ENCODE measurements around the gene HOXD10.

Gene HOXD10

DNA sequence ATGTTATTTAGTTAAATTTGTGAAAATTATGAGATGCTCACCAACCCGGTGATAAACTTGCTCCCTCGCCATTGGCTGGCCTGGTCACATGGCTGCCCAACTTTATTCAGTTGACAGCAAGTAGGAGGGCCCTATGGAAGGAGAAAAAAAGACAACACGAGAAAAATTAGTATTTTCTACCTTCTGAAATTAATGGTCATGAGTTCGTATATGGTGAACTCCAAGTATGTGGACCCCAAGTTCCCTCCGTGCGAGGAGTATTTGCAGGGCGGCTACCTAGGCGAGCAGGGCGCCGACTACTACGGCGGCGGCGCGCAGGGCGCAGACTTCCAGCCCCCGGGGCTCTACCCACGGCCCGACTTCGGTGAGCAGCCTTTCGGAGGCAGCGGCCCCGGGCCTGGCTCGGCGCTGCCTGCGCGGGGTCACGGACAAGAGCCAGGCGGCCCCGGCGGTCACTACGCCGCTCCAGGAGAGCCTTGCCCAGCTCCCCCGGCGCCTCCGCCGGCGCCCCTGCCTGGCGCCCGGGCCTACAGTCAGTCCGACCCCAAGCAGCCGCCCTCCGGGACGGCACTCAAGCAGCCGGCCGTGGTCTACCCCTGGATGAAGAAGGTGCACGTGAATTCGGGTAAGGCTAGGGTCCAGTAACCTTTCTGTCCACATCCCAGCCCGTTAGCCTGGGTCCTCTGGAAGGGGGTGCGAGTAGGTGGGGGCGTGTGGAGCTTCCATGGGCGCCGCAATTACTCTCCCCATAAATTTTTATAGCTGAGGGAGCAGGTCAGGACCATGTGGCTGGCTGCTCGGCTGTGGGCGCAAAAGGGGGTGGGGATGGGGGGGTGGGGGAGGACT lies 35.1 kb downstream of the HOXD10 start, which contains the start of gene HOXD4:
TSS of gene HOXD4 (plus strand) at position 109 of the 846 bp plus-strand sequence. CDS start at position 193, 84 bp downstream.
- DNase-seq (ENCODE audit: low read depth): no peak

GRCh38 chr2:176152350-176153181 lies 36.0 kb downstream of the HOXD10 start:
- DNase-seq (ENCODE audit: low read depth): no peak

- no peak for DNase-seq (ENCODE audit: low read depth)
Observed at GRCh38 chr2:176154576-176155252, 38.1 kb downstream of the HOXD10 start.

DNA sequence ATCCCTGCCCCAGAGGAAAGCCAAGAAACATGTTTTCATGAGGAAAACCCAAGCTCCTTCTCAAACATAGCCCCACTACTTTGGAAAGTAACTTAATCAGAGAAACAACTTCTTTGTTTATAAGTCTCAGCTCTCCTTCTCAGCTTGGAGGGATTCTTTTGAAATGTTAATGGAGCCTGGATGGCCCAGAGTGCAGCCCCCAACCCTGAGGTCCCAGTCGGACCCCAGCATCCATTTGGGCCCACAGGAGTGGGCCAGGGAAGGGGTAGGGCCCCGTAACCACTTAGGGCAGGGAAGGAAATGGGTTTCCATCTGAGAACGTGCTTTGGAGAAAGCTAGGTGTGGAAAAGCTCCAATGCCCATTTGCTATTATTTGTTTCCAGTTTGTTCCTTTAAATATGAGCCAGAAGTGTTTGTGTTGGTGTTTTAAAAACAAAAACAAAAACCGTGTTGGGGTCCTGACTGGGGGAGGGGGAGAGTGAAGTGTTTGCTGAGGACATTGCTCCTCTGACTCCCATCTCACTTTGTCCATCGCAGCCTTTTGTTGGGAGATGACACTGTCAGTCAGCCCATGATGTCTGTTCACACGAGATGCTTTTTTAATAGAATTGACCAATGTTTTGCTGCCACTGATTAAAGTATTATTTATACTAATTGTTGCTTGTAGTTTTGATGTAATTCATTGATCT lies 38.9 kb downstream of the HOXD10 start:
- DNase-seq (ENCODE audit: low read depth): no peak

DNA sequence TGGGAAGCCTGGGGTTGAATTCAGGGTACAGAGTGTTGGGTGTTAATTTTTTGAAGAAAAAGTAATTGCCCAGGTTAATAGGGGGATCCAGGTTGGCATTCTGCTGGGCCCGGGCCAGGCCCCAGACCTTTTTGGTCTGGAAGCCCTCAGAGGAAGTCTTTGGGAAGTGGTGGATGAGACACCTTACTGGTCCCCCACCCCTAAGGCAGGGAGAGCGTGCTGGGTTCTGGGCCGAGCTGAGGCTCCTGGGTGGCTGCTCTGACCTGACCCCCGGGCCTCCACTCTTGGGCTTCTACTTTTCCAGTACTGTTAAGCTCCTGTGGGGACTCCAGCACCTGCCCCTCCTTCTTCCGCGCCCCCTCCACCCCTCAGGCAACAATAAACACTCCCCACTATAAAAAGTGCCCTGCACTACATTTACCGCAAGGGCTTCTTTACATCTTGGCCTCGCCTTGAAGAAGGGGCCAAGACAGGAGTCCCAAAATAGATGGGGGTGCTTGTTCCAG lies 39.8 kb downstream of the HOXD10 start:
- DNase-seq (ENCODE audit: low read depth): no peak

DNA sequence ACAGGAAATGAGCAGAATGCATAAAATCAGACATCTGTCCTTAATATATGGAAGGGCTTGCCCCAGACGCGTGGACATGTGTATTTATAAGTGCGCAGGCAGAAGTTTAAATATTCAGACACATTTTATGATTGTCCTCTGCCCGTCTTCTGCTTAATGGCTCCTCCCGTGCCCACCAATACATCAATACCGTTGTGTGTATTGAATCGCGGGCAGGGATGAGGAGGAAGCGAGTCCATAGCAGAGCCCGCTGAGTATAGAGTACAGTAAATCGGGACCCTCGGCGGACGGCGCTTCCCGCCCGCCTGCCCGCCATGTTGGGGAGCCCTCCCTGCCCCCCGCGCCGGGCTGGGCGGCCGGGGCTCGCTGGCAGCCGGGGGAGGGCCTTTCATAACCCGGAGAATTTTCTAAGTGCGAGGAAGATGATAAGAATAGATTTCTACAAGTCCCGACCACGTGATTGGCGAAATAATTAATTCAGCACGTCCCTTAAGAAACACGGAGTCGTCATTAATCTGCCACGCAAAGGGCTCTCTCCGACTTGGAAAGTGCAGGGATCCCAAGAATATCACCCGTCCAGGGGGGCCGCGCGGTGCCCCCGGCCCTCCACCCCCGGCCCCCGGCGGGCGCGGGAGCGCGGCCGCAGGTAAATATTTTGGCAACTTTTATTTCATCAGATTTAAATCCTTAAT lies 40.4 kb downstream of the HOXD10 start, which contains the start of gene HOXD3:
TSS of gene HOXD3 (plus strand) at position 501 of the 692 bp plus-strand sequence. CDS start 11,808 bp downstream, outside the sequence.
- no peak for DNase-seq (ENCODE audit: low read depth)

DNA sequence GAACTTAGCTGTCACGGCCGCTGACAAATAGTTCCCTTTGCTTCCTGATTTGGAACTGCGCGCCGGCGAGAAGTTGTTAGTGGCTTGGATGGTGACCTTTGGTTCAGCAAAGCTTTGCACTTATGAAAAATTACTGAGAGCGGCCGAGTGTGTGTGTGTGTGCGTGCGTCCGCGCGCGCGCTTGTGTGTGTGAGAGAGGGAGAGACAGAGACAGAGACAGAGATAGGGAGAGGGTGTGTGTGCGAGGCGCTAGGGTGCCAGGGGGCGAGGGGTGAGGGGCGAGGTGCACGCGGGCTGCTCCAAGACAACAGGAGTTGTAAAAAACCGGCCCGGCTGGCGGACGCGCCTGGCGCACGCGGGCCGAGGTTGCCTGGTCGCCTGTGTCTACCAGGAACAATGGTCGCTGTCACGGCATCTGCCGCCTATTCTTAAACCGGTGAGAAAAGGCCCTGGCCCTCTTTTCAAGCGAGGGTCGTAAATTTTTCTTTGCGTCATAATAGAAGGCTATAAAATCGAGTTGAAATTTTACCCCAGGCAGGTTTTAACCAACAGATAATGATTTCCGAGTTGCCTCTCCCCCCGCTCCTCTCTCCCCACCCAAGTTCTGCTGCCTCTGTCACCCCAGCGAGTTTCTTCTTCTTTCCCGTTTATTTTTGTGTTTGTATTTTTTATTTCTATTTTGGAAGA lies 41.1 kb downstream of the HOXD10 start:
- DNase-seq (ENCODE audit: low read depth): no peak

DNA sequence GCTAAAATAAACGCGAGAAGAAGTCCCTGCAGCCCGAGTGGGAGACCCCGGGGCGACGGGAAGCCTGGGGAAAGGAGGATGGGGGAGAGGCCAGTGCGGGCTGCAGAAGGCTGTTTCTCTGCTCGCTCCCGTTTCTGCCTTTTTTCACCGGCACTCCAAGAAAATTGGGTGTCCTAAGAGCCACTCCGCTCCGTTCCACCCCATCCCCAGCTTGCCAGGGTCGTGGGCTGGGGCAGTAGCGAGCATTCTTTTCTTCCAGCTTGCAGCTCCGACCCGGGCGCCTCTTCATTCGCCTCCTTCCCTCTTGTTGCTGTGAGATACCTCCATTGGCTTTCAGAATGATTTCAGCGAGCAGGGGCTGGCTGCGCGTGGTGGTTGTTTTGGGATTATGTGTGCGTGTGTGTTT lies 41.6 kb downstream of the HOXD10 start:
- DNase-seq (ENCODE audit: low read depth): no peak

- no peak for DNase-seq (ENCODE audit: low read depth)
Observed at GRCh38 chr2:176158855-176159662, 42.5 kb downstream of the HOXD10 start.

GRCh38 chr2:176159663-176160250 lies 43.2 kb downstream of the HOXD10 start:
- no peak for DNase-seq (ENCODE audit: low read depth)

DNA sequence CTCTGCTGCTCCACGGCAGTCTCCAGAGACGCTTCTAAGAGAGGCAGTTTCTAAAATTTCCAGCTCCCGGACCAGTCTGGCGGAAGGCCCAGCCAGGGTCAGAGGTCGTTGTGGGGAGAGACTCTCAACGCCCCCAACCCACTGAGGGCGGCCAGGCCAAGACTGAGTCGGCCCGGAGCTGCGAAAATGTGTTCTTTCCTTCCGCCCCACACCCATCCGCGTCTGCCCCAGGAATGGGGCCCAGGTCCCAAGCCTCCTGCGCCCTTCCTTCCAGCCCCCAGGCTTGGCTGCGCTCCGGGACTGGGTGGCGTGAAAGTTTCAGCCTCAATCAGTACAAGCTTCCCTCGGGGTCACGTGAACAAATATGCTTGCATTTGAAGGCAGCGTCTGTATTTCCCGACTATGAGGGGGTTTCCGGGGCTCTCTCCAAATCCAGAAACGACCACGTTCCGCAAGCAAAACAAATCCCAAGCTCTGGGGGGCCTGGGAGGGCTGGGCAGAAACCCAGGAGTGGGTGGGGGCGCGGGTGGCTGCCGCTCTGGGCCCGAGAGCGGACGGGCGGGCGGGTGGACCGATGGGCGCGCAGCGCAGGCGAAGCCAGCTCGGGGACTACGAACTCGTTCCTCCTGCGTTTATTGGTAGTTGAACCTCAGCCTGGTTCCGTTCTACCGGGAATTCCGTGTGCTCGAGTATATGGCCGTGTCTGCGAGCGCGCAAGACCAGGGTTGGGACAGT lies 43.8 kb downstream of the HOXD10 start:
- DNase-seq (ENCODE audit: low read depth): no peak

GRCh38 chr2:176160986-176161824 lies 44.6 kb downstream of the HOXD10 start:
- DNase-seq (ENCODE audit: low read depth): no peak

DNA sequence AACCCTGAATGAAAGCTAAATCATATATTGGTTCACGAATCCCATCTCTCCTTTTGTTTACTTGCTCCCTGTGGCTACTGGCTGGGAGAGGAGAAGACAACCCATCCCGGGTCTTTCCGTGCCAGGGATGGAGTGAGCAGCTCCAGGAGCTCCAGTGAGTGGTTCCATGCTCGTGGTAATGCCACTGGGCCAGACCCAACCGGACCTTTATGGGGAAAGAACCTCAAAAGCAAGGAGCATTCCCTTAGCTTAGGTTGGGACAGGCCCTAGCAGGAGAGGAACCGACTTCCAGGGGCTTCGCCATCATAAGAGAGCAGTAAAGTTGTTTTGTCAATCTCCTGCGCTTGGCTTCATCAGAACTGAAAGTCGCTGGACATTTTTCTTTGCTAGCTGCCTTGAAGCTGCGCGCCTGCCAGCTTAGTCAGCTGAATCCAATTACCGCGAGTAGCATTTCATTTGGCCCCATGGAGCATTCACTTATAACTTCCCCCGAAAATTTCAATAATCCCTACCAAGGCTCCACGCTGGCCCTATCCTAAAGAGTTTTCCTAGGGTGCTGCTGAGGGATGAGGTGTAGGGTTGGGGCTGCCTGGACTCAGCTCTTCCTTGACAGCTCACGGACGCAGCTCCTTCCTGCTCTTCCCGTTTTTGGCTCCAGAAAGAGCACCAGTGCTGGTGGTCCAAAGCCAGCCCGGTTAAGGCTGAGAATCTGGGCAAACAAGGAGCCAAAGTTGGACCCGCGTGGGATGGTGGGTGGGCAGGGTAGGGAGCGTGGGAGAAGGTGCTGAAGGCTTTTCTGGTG lies 45.4 kb downstream of the HOXD10 start:
- DNase-seq (ENCODE audit: low read depth): no peak

GRCh38 chr2:176162911-176163671 lies 46.5 kb downstream of the HOXD10 start:
- no peak for DNase-seq (ENCODE audit: low read depth)

GRCh38 chr2:176163672-176164056 lies 47.1 kb downstream of the HOXD10 start:
- no peak for DNase-seq (ENCODE audit: low read depth)

GRCh38 chr2:176164201-176164600 lies 47.6 kb downstream of the HOXD10 start:
- no peak for DNase-seq (ENCODE audit: low read depth)
